DLD1 (cell line): ENCODE data around the gene ARFIP2.
"Not testable (repeated sequence)": the region's sequence is repeated elsewhere in the genome, so short reads cannot be mapped to it uniquely, and the experiment has no call there.

Source experiments
- in situ Hi-C: cut with HindIII; loops from 2 replicates; pipeline ENCODE4 v1.10.0; 2017; ENCODE audit warnings: low sequenced_read_pairs

ARFIP2 gene, protein sequence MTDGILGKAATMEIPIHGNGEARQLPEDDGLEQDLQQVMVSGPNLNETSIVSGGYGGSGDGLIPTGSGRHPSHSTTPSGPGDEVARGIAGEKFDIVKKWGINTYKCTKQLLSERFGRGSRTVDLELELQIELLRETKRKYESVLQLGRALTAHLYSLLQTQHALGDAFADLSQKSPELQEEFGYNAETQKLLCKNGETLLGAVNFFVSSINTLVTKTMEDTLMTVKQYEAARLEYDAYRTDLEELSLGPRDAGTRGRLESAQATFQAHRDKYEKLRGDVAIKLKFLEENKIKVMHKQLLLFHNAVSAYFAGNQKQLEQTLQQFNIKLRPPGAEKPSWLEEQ

DNA sequence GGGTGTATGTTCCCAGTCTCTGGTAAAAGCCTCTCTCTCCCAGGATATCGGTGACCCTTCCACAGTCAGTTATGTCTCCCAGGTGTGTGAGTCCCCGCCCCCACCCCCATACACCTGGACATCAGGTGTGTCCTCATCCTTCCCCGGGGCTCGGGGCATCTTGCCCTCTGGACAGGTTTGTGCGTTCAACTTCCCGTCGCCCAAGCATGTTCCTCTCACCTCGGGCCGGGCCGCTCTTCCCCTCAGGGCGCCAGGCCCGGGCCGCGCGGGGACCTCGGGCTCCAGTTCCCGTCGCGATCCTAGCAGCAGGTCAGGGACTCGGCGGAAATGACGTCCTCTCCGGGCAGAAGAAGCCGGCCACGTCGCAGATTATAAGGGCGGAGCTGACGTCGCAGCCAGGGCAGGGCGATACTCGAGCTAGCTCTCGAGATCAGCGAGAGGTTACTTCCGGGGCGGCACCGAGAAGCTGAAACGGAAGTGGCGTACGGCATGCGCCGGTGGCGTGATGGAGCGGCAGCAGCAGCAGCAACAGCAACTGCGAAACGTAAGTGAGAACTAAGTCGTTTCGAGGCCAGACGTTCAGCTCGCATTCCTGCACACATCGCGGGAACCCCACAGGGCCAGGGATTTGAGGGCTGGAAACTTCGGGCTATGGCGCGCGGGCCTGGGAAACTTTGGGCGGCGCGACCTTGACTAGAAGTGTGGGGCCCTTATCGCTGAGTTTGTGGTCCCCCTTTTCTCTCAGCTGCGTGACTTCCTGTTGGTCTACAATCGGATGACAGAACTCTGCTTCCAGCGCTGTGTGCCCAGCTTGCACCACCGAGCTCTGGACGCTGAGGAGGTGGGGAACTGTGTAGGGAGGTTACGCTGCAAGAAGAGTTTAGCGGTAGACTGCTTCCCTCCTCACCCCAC is at the start of gene ARFIP2, which contains the start of gene TIMM10B:
TSS of gene ARFIP2 (minus strand) at position 320 of the 912 bp plus-strand sequence. CDS start 910 bp downstream, outside the sequence.
TSS of gene TIMM10B (plus strand) at position 490 of the 912 bp plus-strand sequence. CDS start at position 506, 16 bp downstream.
- in situ Hi-C loops = no loop called here

DNA sequence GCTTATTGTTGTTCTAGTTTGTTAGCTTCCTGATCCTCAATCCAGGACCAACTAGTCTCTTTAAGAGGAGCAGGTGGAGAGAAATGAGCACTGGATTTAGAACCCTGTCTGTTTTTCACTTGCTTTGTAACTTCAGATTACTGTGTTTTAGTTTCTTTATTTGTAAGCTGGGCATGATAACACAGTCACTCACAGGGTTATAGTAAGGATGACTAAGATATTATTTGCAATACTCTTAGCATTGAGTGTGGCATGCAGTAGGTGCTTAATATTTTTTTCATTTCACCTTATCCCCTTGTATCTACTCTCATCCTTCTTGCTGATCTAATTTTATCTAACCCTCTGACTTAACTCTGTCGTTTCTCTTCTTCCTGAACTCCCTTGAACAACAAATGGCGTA is 49.7 kb upstream of the ARFIP2 start:
- in situ Hi-C loops = no loop called here

DNA sequence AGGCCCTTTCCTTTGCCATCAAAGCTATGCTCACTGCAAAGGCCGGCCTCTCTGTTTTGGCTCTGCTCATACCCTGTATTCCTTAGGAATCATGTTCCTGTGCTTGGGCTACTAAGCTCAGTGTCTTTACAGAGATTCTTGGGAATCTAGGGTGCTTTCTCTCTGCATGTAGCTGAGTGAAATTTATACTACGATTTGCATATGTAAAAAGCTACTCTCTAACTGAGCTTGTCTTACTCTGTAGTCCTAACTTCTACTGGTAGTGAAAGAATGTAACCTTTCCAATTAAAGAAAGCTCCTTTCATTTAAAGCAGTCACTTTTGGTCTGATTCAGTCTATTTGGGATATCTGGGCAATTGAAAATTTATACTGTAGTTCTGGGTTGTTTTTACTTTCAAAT is 48.1 kb upstream of the ARFIP2 start:
- in situ Hi-C loops = no loop called here

DNA sequence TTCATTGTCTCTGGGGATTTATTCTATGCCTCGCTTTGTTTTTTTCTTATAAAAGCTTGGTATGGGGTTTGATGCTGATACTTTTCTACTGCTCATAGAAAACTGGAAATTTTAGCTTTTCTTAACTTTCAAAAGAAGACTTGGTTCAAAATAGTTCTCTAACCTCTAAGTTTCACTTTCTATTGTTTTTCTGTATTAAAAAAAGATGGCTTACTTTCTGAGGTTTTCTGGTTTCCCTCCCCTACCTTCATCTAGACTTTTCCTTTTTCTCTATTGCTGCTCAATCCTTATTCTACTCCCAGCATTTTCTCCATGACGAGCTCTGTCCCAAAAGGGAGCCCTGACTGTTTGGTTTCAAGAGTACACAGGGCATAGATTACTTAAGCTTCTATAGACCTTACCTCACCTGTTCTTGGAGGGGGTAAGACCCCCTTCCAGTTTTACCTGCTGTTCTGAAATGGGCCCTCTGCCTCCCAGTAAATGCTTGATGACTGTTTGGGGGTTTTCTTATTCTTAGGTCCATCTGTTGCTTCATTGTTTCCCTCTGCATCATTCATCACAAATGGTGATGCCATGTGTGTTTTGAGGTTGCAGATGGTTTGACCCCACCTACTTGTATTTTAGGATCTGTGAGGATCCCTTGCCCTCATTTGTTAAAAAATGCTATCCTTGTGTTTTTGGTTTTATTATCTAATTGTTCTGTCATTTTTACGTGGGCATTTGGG is 45.4 kb upstream of the ARFIP2 start:
- in situ Hi-C loops = no loop called here

DNA sequence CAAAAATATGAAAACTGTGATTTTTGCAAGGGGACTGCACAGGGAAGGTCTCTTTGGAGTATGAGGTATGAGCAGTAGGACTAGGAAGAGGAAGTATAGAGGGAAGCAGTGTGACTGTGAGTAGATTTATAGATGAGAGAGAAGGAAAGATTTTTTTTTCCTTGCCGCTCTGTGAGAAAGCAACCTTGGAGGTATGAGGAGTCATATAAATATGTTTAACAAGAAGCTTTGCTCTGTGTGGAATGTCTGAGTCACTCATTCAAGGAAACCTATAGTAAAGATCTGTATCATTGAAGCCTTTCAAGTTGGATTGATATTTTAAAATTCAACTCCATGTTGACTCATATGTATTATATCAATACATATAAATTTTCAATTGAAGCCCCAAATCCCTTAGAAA is 42.1 kb upstream of the ARFIP2 start:
- in situ Hi-C loops = no loop called here

DNA sequence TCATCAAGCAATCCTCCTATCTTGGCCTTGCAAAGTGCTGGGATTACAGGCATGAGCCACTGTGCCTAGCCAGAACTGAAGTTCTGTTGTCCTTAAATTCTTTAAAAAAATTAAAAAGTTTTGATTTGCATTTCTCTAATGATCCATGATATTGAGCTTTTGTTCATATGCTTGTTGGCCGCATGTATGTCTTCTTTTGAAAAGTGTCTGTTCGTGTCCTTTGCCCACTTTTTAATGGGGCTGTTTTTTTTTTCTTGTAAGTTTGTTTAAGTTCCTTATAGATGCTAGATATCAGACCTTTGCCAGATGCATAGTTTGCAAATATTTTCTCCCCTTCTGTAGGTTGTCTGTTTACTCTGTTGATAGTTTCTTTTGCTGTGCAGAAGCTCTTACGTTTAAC is 40.8 kb upstream of the ARFIP2 start:
- in situ Hi-C loops = not testable (repeated sequence)

DNA sequence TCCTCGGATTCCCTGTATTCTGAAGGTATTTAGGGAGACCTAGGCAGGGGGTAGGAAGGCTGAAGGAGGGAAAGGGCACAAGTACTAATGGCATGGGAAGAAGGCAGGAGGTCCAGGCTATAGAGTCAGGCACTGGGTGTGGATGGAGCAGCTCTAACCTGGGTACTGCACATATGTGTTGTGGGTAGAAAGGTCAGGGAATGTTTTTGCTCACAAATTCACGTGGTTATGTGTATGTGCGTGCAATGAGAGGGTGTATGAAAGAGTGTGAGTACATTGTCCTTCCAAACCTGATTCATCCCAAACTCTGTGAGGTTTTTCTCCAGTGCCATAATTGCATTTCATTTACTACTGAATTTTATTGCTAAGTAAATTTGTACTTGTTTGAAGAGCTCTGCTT is 39.1 kb upstream of the ARFIP2 start:
- in situ Hi-C loops = no loop called here

DNA sequence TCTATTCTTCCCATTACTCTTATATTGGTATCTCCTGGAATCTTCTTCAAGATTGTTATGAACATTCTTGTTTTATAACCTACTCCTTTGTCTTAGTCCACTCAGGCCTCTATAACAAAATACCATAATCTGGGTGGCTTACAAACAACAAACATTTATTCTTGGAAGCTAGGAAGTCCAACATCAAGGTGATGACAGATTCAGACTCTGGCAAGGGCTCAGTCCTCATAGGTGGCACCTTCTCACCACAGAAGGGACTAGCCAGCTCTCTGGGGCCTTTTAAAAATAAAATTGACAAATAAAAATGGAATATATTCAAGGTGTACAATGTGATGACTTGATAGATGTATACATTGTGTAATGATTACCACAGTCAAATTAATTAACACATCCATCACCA is 35.7 kb upstream of the ARFIP2 start:
- in situ Hi-C loops = no loop called here

DNA sequence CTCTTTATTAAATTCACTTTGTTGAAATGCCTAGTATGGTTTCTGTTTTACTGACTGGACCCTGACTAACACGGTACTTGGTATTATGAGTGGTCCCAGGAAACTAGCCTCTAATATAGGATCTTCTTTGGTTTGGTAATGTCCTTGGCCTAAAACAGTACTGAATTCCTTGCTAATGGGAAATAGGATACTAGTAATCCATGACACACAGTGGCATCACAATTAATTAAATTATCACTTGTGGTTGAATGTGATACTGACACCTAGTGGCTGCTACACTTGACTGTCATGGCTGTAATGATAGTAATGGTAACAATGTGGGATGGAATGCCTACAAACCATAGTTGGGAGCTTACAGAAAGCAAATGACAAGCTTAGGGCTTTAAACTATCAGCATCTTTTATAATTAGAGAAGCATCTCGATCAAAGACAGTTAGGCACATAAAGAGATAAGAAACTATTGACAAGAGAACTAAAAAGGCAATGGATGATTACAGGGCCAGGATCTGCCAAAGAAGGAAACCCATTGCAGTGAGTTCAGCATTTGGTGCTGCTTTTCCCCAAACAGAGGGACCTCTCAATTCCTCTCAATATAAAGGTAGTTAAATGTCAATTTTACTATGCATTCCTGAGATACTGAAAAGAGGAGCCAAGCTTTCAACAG is 24.6 kb upstream of the ARFIP2 start:
- in situ Hi-C loops = no loop called here

DNA sequence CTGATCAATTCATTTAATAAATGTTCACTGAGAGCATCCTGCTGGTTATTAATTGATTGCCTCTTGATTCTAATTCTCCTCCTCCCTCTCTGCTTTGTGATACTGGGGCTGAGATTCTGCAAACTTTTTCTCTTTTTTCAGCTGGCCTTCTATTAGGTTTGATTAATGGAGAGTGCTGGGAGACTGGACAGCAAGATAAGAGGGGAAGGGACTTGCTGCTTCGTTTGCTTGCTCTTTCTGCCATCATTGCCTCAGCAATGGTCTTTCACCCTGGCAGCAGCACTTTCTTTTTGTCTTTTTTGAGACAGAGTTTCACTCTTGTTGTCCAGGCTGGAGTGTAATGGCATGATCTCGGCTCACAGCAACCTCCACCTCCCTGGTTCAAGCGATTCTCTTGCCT is 23.0 kb upstream of the ARFIP2 start:
- in situ Hi-C loops = no loop called here

DNA sequence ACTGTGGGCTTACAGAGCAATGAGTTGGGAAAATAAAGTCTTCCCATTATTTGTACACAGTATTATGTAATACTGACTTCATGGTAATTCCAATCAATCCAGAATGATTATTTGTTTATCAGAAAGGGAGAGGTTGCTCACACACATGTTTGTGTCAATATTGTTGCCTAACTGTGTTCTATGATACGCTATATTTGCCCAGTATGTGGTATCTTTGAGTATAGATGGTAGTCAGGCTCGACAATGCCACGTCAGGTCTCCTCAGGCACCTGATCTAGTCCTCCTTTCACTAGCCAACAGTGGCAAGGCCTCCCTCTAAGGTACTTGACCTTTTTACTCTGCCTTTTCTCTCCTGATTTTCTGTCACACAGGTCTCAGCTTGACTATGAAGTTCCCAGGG is 21.3 kb upstream of the ARFIP2 start:
- in situ Hi-C loops = no loop called here

DNA sequence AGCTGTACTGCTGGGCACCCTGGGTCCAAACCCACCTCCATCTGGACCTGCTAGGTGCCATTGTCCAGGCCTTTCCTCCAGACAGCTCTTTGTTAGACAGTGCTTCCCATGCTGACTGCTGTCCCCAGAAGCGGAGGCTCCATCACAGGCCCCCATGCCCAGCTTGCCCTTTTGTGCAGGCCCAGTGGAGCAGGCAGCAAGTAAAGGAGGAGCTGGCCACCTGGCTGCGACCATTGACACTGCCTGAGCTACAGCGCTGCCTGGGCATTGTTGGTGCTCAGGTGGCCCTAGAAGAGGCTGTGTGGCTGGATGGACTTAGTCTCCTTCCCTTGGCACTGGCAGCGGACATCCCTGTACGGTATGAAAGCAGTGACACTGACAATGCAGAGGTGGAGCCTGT is 17.4 kb upstream of the ARFIP2 start:
- in situ Hi-C loops = no loop called here

DNA sequence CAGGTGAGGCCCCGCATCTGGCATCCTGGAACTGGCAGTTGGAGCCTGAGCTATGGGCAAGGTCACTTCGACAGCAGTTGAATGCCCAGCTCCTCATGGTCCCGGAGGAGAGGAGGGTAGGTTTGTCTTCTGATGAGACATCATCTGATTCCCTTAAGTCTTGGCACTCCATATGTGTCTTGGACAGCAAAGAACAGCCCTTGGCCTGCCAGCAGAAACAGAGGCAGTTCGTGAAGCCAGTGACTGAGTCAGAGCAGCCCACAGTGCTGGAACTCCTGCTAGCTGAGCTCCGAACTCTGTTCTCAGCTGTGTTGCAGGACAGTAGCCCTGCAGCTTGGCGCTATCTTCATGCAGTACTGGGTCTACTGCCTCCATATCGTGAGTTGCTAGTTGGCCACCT is 17.0 kb upstream of the ARFIP2 start:
- in situ Hi-C loops = no loop called here

DNA sequence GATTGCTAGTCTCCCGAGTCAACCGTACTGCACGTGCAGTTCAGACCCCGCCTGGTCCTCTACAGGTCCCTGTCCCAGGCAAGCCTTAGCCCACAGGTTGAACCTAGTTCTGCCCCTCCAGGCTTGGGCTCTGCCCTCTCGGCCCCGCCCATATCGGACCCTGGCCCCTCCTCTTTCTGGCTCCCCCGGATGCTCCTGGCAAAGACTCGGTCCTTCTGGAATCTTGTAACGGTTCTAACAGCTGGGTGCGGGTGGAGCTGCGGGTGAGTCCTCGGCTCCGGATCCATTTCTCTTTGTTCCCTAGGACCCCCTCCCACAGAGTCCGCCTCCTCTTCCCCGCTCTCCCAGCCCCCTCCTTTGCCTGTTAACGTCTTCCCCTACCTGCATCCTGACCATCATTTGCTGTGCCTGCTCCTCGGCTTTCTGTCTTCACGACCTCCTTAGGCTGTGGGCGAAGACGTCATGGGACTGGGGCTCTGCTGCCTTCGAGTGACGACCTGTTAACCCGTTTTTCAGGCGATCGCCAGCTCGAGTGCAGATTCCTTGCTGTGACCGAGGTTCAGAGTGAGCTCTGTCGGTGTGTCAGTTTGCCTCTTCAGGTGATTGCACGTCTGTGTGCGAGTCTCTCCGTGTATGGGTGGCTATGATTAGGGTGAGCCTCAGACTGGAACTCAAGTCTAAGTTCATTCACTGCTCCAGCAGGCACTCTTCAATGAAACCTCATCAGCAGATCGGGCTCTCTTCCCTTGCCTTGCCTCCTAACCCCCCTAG is 16.1 kb upstream of the ARFIP2 start, which contains the start of gene DNHD1:
TSS of gene DNHD1 (plus strand) at position 212 of the 771 bp plus-strand sequence. CDS start 936 bp downstream, outside the sequence.
- in situ Hi-C loops = no loop called here

DNA sequence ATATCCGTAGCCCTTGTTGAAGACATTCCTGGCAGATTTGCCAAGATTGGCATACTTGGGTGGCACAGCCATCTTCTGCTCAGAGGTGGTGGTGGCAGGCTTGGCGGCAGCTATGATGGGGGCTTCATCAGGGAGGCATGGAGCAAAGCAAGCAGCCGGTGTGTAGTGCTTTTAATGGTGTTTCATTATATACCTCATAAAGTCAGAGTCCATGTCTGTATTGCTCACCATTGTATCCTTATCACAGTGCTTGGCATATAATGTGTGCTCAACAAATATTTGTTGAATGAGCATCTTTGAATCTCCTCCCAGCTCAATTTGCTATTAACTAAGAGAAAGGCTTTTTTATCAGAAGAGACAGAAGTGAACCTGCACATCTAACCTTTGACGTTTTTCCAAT is 8.2 kb upstream of the ARFIP2 start:
- in situ Hi-C loops = no loop called here

DNA sequence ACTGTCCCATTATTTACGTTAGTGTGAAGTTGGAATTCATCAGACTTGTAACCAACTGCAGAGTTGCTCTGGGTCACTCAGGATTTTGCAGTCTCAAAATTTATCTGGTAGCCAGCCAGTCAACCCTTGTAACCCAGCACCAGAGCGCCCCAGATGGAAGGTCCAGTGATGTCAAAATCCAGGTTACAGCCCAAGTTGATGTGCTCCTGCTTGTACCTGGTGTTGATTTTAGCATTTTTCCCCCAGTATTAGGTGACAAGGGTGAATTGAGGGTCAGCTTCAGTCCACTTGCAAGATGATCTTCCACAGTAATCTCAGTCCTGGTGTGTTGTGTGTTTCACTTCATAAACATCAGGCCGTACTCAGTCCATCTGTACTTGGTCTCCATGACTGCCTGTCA is 7.7 kb upstream of the ARFIP2 start:
- in situ Hi-C loops = no loop called here

DNA sequence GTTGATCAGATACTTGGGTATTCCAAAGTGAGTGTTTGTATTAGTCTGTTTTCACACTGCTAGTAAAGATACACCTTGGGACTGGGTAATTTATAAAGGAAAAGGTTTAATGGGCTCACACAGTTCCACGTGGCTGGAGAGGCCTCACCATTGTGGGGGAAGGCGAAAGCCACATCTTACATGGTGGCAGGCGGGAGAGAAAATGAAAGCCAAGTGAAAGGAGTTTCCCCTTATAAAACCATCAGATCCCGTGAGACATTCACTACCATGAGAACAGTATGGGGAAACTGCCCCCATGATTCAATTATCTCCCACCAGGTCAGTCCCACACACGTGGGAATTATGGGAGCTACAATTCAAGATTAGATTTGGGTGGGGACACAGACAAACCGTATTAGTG is 7.2 kb upstream of the ARFIP2 start:
- in situ Hi-C loops = no loop called here

DNA sequence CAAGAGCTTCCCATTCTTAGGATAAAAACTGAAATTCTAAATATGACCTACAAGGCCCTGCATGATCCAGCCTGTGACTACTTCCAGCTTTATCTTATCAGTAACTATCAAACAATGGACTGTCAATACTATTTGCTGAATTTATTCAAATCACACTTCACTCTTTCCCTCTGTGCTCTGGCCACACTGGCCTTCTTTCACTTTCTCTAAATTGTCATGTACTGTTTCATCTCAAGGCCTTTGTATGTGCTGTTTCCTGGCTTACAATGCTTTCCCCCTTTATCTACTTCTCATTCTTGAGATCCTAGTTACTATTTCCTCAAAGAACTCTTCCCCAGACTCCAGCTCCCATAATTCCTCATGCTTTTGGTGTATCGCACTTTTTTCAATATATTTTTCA is 5.8 kb upstream of the ARFIP2 start:
- in situ Hi-C loops = no loop called here

DNA sequence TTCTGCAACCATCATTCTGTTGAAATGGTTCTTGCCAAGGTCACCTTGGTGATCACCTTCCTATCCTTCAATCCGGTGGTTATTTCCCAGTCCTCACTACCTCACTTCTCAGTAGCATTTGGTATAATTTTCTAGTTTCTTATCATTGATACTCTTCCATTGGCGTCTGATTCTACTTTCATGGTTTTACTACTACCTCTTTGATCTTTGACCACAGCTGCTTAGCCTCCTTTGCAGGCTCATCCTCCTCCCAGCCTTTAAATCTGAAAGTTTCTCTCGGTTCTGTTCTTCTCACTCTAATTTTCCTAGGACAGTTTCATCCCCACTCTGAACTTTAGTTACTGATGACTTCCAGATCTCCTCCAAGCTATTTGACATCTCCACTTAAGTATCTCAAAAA is 5.1 kb upstream of the ARFIP2 start:
- in situ Hi-C loops = no loop called here

DNA sequence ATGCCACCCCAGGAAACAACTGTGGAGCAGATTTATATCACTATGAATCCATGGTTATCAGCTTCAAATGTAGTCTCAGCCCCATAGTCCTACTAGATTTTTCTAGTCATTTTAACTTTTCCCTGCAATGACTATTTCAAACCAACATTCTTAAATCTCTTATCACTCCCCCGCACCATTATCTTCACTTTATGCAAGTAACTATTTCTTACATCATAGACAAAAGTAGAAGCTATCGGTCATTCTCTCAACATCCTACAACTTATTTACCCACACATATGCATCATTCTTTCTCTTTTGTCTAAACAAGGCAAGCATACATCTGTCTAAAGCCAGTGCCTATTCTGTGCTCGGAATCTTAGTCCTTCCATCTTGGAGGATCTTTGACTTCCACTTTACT is 4.5 kb upstream of the ARFIP2 start:
- in situ Hi-C loops = no loop called here
